D721Med (cell line): Measurements from ENCODE around the gene MYH7B.

Experiments used
- DNase-seq: peaks from one replicate; pipeline ENCODE4 v3.0.0; 2011; ENCODE audit warnings: low spot score; ENCODE audit not compliant: insufficient read length
- FAIRE-seq: peaks from 2 replicates; lab custom pipeline; 2011; peaks lifted over from hg19 to GRCh38; lab: Jason Lieb, UNC
- TF ChIP-seq, protein P1 (sequence below): IDR thresholded peaks from 2 replicates; pipeline ENCODE4 v1.5.1; 2012; ENCODE audit warnings: mild to moderate bottlenecking, control low read depth; ENCODE audit not compliant: insufficient read depth; ENCODE audit errors: missing control alignments

MYH7B gene

DNA sequence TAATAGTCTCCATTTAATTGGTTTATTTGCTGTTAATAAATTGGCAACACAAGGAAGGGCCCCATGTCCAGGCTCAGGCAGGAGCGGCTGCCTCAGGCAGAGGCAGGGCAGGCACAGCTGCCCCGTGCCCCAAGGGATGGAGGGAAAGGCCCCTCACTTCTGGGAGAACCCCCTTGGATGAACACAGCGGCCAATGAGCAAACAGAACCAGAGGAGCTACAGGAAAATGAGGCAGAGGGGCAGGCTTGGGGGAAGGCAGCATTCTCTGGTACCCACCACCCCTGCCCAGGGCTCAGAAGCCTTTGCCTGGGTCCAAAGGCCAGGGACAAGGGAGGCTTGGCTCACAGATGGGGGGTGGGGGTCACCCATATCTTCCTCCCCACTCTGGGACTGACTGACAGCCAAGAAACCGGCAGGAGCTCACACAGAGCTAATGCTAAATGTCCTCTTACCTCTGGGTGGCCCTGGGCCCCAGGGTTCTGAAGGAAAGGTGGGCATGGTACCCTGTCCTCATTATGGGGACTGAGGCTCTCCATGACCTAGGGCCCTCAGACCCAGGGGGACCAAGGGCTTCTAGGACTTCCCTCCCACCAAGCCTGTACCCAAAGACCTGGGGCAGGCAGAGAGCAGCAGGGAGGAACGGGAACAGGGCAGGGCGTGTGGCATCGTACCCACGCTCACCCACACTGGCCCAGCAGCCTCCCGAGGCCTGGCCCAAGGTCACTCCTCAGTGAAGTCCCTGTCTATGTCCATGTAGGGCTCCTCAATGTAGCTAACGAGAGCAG lies 47.0 kb downstream of the MYH7B start:
- DNase-seq (no peak), FAIRE-seq (no peak)
- TF ChIP-seq, protein P1, sequence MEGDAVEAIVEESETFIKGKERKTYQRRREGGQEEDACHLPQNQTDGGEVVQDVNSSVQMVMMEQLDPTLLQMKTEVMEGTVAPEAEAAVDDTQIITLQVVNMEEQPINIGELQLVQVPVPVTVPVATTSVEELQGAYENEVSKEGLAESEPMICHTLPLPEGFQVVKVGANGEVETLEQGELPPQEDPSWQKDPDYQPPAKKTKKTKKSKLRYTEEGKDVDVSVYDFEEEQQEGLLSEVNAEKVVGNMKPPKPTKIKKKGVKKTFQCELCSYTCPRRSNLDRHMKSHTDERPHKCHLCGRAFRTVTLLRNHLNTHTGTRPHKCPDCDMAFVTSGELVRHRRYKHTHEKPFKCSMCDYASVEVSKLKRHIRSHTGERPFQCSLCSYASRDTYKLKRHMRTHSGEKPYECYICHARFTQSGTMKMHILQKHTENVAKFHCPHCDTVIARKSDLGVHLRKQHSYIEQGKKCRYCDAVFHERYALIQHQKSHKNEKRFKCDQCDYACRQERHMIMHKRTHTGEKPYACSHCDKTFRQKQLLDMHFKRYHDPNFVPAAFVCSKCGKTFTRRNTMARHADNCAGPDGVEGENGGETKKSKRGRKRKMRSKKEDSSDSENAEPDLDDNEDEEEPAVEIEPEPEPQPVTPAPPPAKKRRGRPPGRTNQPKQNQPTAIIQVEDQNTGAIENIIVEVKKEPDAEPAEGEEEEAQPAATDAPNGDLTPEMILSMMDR, result no peak

DNA sequence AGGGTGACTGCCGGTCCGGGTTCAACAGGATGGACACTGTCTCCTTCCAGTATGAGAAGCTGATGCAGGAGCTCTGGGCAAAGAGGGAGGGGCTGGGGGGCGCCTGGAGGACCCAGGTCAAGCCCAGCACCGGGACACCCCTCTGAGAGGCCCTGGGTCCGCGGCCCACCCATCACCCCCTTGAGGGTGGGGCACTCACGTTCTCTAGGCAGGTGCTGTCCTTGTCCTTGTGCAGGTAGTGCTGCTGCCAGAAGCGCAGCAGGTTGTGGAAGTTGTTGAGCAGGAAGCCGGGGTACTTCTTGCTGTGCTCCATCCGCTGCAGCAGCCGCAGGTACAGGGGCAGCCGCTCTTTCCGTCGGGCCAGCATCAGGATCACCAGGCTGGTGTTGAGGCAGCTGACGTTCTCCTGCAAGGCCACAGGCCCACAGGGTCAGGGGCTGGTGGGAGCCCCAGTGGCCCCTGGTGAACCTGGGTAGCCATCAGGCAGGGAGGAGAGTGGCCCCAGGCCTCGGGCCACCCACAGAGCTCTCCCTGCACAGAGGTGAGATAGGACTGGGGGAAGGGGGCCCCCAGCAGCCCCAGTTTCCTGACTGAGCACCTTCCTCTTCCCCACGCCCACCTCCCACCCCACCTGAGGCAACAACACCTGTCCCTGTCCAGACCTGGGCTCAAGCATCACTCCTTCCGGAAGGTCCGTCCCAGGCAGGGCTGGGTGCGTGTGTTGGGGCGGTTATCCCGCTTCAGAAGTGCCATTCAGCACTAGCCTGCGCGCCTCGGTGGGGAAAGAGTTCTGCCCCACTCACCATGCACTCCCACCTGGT lies 47.8 kb downstream of the MYH7B start:
- DNase-seq (no peak), FAIRE-seq (no peak)
- TF ChIP-seq, protein P1, result no peak

DNA sequence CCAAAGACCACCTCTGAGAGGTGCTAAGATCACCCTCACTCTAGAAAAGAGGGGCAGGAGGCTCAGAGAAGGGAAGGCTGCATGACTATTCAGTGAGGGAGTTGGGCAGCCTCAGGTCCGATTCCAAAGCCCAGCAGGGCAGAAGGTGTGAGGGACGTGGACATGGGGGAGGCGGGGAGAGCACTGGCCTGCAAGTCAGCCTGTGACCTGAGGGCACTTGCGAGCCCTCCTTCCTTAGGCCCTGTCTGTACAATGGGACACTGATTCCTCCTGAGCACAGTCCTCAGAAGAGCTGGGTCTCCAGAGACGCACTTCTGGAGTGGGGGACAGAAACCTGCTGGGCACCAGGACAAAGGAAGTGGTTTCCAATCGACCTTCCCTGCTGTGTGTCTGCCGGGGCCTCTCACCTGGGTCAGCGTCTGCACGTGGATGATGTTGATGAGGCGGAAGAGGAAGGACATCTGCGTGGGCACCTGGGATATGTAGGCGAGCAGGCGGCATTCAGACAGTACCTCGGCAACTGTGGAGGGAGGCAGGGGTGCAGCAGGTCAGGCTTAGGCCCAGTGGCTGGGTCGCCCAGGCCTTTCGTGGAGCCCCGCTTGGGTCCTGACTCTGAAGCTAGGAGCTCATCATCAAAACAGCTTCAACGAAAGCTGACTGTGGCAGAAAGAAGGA lies 48.5 kb downstream of the MYH7B start:
- DNase-seq, result no peak
- TF ChIP-seq, protein P1, result no peak
- no peak for FAIRE-seq

DNA sequence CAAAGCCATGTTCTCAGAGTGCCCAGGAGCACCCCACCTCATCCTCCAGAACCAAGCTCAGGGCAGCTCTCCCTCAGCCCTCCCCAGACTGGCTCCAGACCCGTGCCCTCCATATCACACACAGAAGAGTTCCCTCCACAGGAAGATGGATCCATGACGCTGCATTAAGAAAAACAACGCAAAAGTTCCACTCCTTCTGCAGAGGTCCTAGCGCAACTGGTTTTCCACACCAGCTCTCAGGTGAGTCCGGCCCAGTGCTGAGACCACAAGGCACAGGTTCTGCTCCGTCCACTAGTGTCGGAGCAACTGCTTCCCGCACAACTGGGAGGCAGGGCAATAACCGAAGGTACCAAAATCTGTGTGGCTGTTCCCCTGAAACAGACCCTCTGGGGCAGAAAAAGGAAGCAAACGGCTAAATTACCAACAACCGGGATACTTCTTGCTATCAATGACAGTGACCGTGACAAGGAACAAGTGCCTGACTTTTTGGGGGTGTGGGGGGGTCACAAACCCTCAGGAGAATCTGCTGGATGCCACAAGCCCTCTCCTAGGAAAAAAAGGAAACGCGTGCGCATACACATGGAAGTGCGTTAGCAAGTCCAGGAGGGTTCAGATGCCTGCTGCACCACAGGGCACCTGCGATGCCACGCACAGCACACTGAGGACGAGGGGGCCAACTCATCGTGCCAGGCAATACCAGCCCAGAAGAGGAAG lies 49.2 kb downstream of the MYH7B start:
- TF ChIP-seq, protein P1, result no peak
- FAIRE-seq, result no peak

More for the DNA sequence above, 49.2 kb downstream of the MYH7B start:
- no peak for DNase-seq
